Medulla oblongata (tissue), 1 donor: ENCODE results near the gene PHETA2.

Experiments
- DNase-seq: peaks from one replicate; pipeline ENCODE4 v3.0.0-alpha.2; 2015; ENCODE audit errors: extremely low spot score

The PHETA2 gene

GRCh38 chr22:42074132-42074811 lies at the start of gene PHETA2:
TSS of gene PHETA2 (plus strand) at chr22:42074248. CDS start at chr22:42077294, 3,046 bp downstream.
- no peak for DNase-seq

GRCh38 chr22:42025421-42025820 lies 48.6 kb upstream of the PHETA2 start:
- DNase-seq, result no peak

- DNase-seq, result no peak
Observed at GRCh38 chr22:42026705-42027104, 47.3 kb upstream of the PHETA2 start.

- DNase-seq, result no peak
Observed at GRCh38 chr22:42033263-42034181, 40.5 kb upstream of the PHETA2 start.

GRCh38 chr22:42035256-42035655 lies 38.8 kb upstream of the PHETA2 start:
- DNase-seq, result no peak

GRCh38 chr22:42039271-42039670 lies 34.8 kb upstream of the PHETA2 start:
- DNase-seq, result no peak

GRCh38 chr22:42041784-42042183 lies 32.3 kb upstream of the PHETA2 start:
- DNase-seq, result no peak

- DNase-seq, result no peak
Observed at GRCh38 chr22:42050641-42051180, 23.3 kb upstream of the PHETA2 start.

- no peak for DNase-seq
Observed at GRCh38 chr22:42052765-42053164, 21.3 kb upstream of the PHETA2 start.

- DNase-seq, result no peak
Observed at GRCh38 chr22:42056757-42057511, 17.1 kb upstream of the PHETA2 start.

- DNase-seq, result no peak
Observed at GRCh38 chr22:42060489-42060888, 13.6 kb upstream of the PHETA2 start.

- DNase-seq, result no peak
Observed at GRCh38 chr22:42061041-42061440, 13.0 kb upstream of the PHETA2 start.

- DNase-seq, result no peak
Observed at GRCh38 chr22:42062506-42063170, 11.4 kb upstream of the PHETA2 start.

GRCh38 chr22:42064629-42065028 lies 9.4 kb upstream of the PHETA2 start:
- DNase-seq, result no peak

GRCh38 chr22:42065438-42066125 lies 8.5 kb upstream of the PHETA2 start:
- no peak for DNase-seq

GRCh38 chr22:42066126-42066761 lies 7.8 kb upstream of the PHETA2 start:
- DNase-seq, result no peak

GRCh38 chr22:42066937-42067336 lies 7.1 kb upstream of the PHETA2 start:
- no peak for DNase-seq

- no peak for DNase-seq
Observed at GRCh38 chr22:42067671-42068251, 6.3 kb upstream of the PHETA2 start.

GRCh38 chr22:42068291-42068690 lies 5.8 kb upstream of the PHETA2 start:
- DNase-seq, result no peak
